Measurements from ENCODE around the gene ATP10D. TPM values are rescaled to one million over a fixed set of nuclear protein-coding genes. Genes with fewer than 3 reads are reported as not detected.

The ATP10D gene
- total RNA-seq, 6 donors from 2014 or later, result 13.7 to 27.6 (median 22.1) TPM

DNA sequence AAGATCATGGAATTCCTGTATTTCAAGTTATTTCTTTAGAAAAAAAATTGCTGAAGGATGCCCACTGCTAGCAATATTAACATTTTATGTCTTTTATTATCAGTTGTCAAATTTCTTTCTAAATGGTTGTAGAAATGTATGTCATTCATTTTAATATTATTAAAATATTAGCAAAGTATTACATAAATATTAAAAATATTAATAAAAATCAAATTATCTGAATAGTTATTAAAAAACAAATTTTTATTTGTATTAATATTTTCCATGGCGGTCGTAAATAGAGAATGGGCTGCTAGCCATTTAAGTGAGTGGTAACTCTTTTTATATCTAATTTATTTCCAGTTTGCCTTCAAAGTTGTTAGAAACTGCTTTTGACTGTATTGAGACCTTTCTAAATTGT is 72.2 kb downstream of the ATP10D start:
- WGBS, 2 donors, result 95 to 96% methylated on average over 2 of the region's 2 CpGs
- TF ChIP-seq, protein P1, sequence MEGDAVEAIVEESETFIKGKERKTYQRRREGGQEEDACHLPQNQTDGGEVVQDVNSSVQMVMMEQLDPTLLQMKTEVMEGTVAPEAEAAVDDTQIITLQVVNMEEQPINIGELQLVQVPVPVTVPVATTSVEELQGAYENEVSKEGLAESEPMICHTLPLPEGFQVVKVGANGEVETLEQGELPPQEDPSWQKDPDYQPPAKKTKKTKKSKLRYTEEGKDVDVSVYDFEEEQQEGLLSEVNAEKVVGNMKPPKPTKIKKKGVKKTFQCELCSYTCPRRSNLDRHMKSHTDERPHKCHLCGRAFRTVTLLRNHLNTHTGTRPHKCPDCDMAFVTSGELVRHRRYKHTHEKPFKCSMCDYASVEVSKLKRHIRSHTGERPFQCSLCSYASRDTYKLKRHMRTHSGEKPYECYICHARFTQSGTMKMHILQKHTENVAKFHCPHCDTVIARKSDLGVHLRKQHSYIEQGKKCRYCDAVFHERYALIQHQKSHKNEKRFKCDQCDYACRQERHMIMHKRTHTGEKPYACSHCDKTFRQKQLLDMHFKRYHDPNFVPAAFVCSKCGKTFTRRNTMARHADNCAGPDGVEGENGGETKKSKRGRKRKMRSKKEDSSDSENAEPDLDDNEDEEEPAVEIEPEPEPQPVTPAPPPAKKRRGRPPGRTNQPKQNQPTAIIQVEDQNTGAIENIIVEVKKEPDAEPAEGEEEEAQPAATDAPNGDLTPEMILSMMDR (IDR thresholded peaks at IDR 0.05), result no peak
- no peak for TF ChIP-seq POLR2A (IDR thresholded peaks at IDR 0.05)
- no peak for TF ChIP-seq EP300 (IDR thresholded peaks at IDR 0.05)
- TF ChIP-seq POLR2AphosphoS5 (IDR thresholded peaks at IDR 0.05), result no peak
- ATAC-seq (ENCODE audit: low FRiP score in 2 of 2), result no peak

DNA sequence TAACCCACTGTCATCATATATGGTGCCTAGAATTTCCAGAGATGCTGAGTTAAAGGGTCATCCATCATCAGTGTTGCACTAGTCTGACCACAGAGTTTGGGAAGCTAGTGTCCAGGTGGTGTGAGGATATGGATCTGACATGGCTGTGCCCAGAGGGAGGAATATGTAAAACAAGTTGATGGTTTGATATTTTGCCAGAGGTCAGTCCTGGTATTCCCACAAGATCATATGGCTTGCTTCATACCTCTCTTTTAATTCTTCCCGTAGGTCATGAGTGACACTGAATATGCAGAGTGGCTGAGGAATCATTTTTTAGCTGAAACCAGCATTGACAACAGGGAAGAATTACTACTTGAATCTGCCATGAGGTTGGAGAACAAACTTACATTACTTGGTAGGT is 75.6 kb downstream of the ATP10D start:
- 91 to 100% methylated on average over 1 of the region's 1 CpG for WGBS, 2 donors
- Histone ChIP-seq H3K27me3 (no peaks in the 10 kb centered on the region), H3K4me1 (peaks cover 0 to 3% (median 0%) of the 10 kb centered on the region in 4 donors), H3K36me3 (peaks cover 0 to 45% (median 8%) of the 10 kb centered on the region in 4 donors), H3K4me3 (no peak overlapping the region), H3K27ac (no peak overlapping the region), H3K9me3 (no peaks in the 10 kb centered on the region)
- no peak for DNase-seq
- TF ChIP-seq, protein P1 (IDR thresholded peaks at IDR 0.05), result no peak
- no peak for TF ChIP-seq POLR2A (IDR thresholded peaks at IDR 0.05)
- TF ChIP-seq POLR2AphosphoS5 (IDR thresholded peaks at IDR 0.05), result no peak
- TF ChIP-seq EP300 (IDR thresholded peaks at IDR 0.05), result no peak
- no peak for ATAC-seq (ENCODE audit: low FRiP score in 2 of 2)

More for the DNA sequence above, 72.2 kb downstream of the ATP10D start:
- Histone ChIP-seq H3K36me3 (peaks cover 0 to 61% (median 12%) of the 10 kb centered on the region in 4 donors), H3K27me3 (no peaks in the 10 kb centered on the region), H3K4me3 (no peak overlapping the region), H3K9me3 (no peaks in the 10 kb centered on the region), H3K4me1 (no peaks in the 10 kb centered on the region), H3K27ac (no peak overlapping the region)
- DNase-seq, result no peak

DNA sequence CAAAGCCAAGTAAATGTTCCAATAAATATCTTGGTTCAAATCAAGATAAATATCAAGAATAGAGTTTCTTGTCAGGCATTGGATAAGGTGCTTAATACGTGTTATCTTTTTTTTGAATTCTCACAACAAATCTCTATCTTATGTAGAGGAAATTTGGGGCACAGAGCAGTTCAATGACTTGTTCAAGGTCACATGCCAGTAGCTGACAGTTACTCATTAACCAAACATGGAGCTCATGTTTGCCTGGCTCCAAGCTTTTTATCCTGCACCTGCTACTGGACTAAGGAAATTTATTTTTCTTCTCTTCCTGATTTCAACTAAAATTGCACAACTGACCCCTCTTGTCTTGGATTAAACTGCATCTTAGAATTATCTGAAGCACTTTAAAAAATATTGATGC is 76.3 kb downstream of the ATP10D start:
- H3K27ac ChIP-seq, result no peak overlapping the region
- peaks cover 0 to 45% (median 8%) of the 10 kb centered on the region in 4 donors for H3K36me3 ChIP-seq
- ATAC-seq (ENCODE audit: low FRiP score in 2 of 2) (no peak), DNase-seq (no peak)
- TF ChIP-seq, protein P1 (IDR thresholded peaks at IDR 0.05), result no peak
- TF ChIP-seq POLR2AphosphoS5 (IDR thresholded peaks at IDR 0.05) (no peak), POLR2A (IDR thresholded peaks at IDR 0.05) (no peak), EP300 (IDR thresholded peaks at IDR 0.05) (no peak)
- 83 to 97% methylated on average over 1 of the region's 1 CpG for WGBS, 2 donors
- H3K4me1 ChIP-seq, result peaks cover 0 to 3% (median 0%) of the 10 kb centered on the region in 4 donors
- H3K27me3 ChIP-seq, result no peaks in the 10 kb centered on the region
- no peaks in the 10 kb centered on the region for H3K9me3 ChIP-seq
- H3K4me3 ChIP-seq, result no peak overlapping the region

DNA sequence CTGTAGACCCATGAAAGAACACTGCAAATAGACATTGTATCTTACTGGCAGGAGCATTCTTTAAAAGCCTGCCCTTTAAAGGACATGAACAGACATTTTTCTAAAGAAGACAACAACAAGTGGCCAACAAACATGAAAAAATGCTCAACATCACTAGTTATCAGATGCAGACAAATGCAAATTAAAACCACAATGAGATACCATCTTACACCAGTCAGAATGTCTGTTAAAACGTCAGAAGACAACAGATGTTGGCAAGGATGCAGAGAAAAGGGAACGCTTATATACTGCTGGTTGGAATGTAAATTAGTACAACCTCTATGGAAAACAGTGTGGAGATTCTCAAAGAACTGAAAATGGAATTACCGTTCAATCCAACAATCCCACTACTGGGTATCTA is 77.2 kb downstream of the ATP10D start:
- WGBS, 2 donors, result 72 to 75% methylated on average over 3 of the region's 3 CpGs
- Histone ChIP-seq H3K36me3 (peaks cover 0 to 45% (median 8%) of the 10 kb centered on the region in 4 donors), H3K9me3 (no peaks in the 10 kb centered on the region), H3K27me3 (no peaks in the 10 kb centered on the region), H3K27ac (no peak overlapping the region), H3K4me1 (peaks cover 0 to 3% (median 0%) of the 10 kb centered on the region in 4 donors), H3K4me3 (no peak overlapping the region)
- no peak for DNase-seq
- no peak for ATAC-seq (ENCODE audit: low FRiP score in 2 of 2)
- no peak for TF ChIP-seq EP300 (IDR thresholded peaks at IDR 0.05)
- TF ChIP-seq, protein P1 (IDR thresholded peaks at IDR 0.05), result no peak
- no peak for TF ChIP-seq POLR2A (IDR thresholded peaks at IDR 0.05)
- no peak for TF ChIP-seq POLR2AphosphoS5 (IDR thresholded peaks at IDR 0.05)

DNA sequence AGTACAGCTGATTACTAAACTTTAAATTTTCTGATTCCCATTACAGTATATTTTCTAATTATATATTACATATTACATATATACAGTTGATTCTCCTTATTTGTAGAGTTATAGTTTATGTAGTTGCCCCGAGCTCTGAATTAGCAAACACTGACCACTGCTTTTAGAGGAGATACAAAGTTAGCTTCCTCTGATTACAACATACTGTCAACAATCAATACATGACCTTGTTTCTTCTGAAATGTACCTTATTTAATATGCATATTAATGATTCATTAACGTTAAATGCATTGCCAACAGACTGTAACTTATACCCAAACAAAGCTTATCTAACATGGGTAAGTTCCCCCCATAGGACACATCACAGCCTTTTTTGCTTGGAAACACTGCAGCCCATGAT is 81.5 kb downstream of the ATP10D start:
- peaks cover 0 to 3% (median 0%) of the 10 kb centered on the region in 4 donors for H3K4me1 ChIP-seq
- DNase-seq (no peak), ATAC-seq (ENCODE audit: low FRiP score in 2 of 2) (no peak)
- H3K27me3 ChIP-seq, result no peaks in the 10 kb centered on the region
- H3K9me3 ChIP-seq, result no peaks in the 10 kb centered on the region
- H3K27ac ChIP-seq, result no peak overlapping the region
- no peak overlapping the region for H3K4me3 ChIP-seq
- 84 to 94% methylated on average over 2 of the region's 2 CpGs for WGBS, 2 donors
- TF ChIP-seq EP300 (IDR thresholded peaks at IDR 0.05), result no peak
- TF ChIP-seq POLR2A (IDR thresholded peaks at IDR 0.05), result no peak
- peaks cover 0 to 42% (median 13%) of the 10 kb centered on the region in 4 donors for H3K36me3 ChIP-seq

All from upper lobe of left lung (tissue), 6 donors.